Parathyroid adenoma (tissue), 2 donors: ENCODE measurements around the gene ZSCAN5B.
A peak's percentile ranks its signal among the peaks of the same experiment; 100 is the strongest.

ENCODE experiments used
- H2AFZ ChIP-seq: fragments of 300-600 bp; sonication (generic); one replicate; pipeline ENCODE4 v1.7.0; 2017; ENCODE audit warnings: antibody characterized with exemption, mild to moderate bottlenecking
- H3K27ac ChIP-seq: fragments of 300-600 bp; sonication (generic); one replicate; pipeline ENCODE4 v1.7.0; 2017
- H3K27me3 ChIP-seq: fragments of 300-600 bp; sonication (generic); one replicate; pipeline ENCODE4 v1.7.0; 2017; ENCODE audit warnings: low read length; ENCODE audit not compliant: control insufficient read depth, insufficient read depth
- H3K36me3 ChIP-seq: fragments of 300-600 bp; sonication (generic); one replicate; pipeline ENCODE4 v1.7.0; 2017; ENCODE audit warnings: low read length; ENCODE audit not compliant: control insufficient read depth, insufficient read depth
- H3K4me1 ChIP-seq: fragments of 300-600 bp; sonication (generic); one replicate; pipeline ENCODE4 v1.7.0; 2017; ENCODE audit warnings: control low read depth
- H3K4me2 ChIP-seq: fragments of 300-600 bp; sonication (generic); one replicate; pipeline ENCODE4 v1.7.0; 2017; ENCODE audit warnings: low read length
- H3K4me3 ChIP-seq: fragments of 300-600 bp; sonication (generic); one replicate; pipeline ENCODE4 v1.7.0; 2017; ENCODE audit warnings: low read depth, low read length
- H3K79me2 ChIP-seq: fragments of 300-600 bp; sonication (generic); one replicate; pipeline ENCODE4 v1.7.0; 2017; ENCODE audit warnings: control low read depth
- H3K9ac ChIP-seq: fragments of 300-600 bp; sonication (generic); one replicate; pipeline ENCODE4 v1.7.0; 2017; ENCODE audit warnings: mild to moderate bottlenecking
- H3K9me3 ChIP-seq: fragments of 300-600 bp; sonication (generic); one replicate; pipeline ENCODE4 v1.7.0; 2017; ENCODE audit warnings: low read length; ENCODE audit not compliant: control insufficient read depth
- CTCF ChIP-seq: fragments of 300-600 bp; sonication (generic); IDR thresholded peaks from one replicate; pipeline ENCODE4 v1.7.0; 2017; ENCODE audit warnings: antibody characterized with exemption, mild to moderate bottlenecking
- donor health status: primary hyperparathyroidism.

Gene ZSCAN5B

DNA sequence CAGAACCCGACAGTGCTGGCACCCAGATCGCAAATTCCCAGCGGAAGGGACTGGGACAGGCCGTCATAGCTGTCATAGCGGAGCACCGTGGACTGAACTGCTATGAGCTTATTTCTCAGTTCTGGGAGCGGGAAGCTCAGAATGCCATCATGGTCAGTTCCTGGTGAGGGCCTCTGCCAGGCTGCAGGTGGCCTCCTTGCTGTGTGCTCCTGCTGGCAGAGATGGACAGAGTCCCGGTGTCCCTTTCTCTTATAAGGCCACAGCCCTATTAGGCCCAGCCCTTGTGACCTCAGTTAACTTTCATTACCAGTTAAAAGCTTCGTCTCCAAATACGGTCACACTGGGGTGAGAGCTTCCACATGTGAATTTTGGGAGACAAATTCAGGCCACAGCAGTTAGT, 51.9 kb downstream of the ZSCAN5B start:
- no peak overlapping the region for H3K4me2 ChIP-seq
- H3K4me1 ChIP-seq = no peaks in the 10 kb centered on the region
- TF ChIP-seq CTCF = no peak
- H3K9ac ChIP-seq = no peak overlapping the region
- H3K79me2 ChIP-seq = peaks cover 14% of the 10 kb centered on the region
- no peak overlapping the region for H2AFZ ChIP-seq
- H3K4me3 ChIP-seq = no peak overlapping the region
- H3K27me3 ChIP-seq = no peaks in the 10 kb centered on the region
- no peak overlapping the region for H3K27ac ChIP-seq
- no peaks in the 10 kb centered on the region for H3K9me3 ChIP-seq
- no peaks in the 10 kb centered on the region for H3K36me3 ChIP-seq

GRCh38 chr19:56144831-56145230, 52.8 kb downstream of the ZSCAN5B start:
- H3K9ac ChIP-seq = no peak overlapping the region
- H3K79me2 ChIP-seq = peaks cover 7% of the 10 kb centered on the region
- no peaks in the 10 kb centered on the region for H3K36me3 ChIP-seq
- no peak overlapping the region for H3K4me2 ChIP-seq
- H3K9me3 ChIP-seq = no peaks in the 10 kb centered on the region
- no peak overlapping the region for H2AFZ ChIP-seq
- no peak overlapping the region for H3K27ac ChIP-seq
- no peak overlapping the region for H3K4me3 ChIP-seq
- TF ChIP-seq CTCF = no peak
- H3K27me3 ChIP-seq = no peaks in the 10 kb centered on the region
- no peaks in the 10 kb centered on the region for H3K4me1 ChIP-seq

- H3K9ac ChIP-seq = no peak overlapping the region
- no peaks in the 10 kb centered on the region for H3K27me3 ChIP-seq
- no peak overlapping the region for H3K27ac ChIP-seq
- TF ChIP-seq CTCF = no peak
- H3K4me3 ChIP-seq = no peak overlapping the region
- no peak overlapping the region for H3K4me2 ChIP-seq
- H3K4me1 ChIP-seq = no peaks in the 10 kb centered on the region
- no peaks in the 10 kb centered on the region for H3K36me3 ChIP-seq
- no peaks in the 10 kb centered on the region for H3K9me3 ChIP-seq
- H2AFZ ChIP-seq = no peak overlapping the region
- H3K79me2 ChIP-seq = peaks cover 2% of the 10 kb centered on the region
These were observed 53.2 kb downstream of the ZSCAN5B start for GRCh38 chr19:56144376-56144775.

- H3K9ac ChIP-seq = no peak overlapping the region
- no peaks in the 10 kb centered on the region for H3K79me2 ChIP-seq
- no peaks in the 10 kb centered on the region for H3K27me3 ChIP-seq
- no peaks in the 10 kb centered on the region for H3K4me1 ChIP-seq
- H3K9me3 ChIP-seq = no peaks in the 10 kb centered on the region
- H3K4me2 ChIP-seq = no peak overlapping the region
- no peak overlapping the region for H2AFZ ChIP-seq
- no peaks in the 10 kb centered on the region for H3K36me3 ChIP-seq
- no peak overlapping the region for H3K27ac ChIP-seq
- no peak overlapping the region for H3K4me3 ChIP-seq
- TF ChIP-seq CTCF = no peak
These were observed 54.6 kb downstream of the ZSCAN5B start for GRCh38 chr19:56142897-56143434.

GRCh38 chr19:56142087-56142787, 55.3 kb downstream of the ZSCAN5B start:
- Histone ChIP-seq H3K79me2 (no peaks in the 10 kb centered on the region), H2AFZ (peak overlapping the region; percentile 73), H3K4me2 (peak overlapping the region; percentile 57), H3K4me3 (peak overlapping the region; percentile 67), H3K9ac (no peak overlapping the region), H3K4me1 (no peaks in the 10 kb centered on the region), H3K9me3 (no peaks in the 10 kb centered on the region), H3K27ac (peak overlapping the region; percentile 61), H3K27me3 (no peaks in the 10 kb centered on the region), H3K36me3 (no peaks in the 10 kb centered on the region)
- TF ChIP-seq CTCF = no peak
